HepG2 (cell line): ENCODE measurements around the gene CIAO2B. TPM values are rescaled to one million over a fixed set of nuclear protein-coding genes. Genes with fewer than 3 reads are reported as not detected.

Source experiments
- ATAC-seq: fragments of 200-7000 bp; cut with Tn5 transposase; 3 replicates; pipeline ENCODE4 v1.9.1; 2020; ENCODE audit warnings: mild to moderate bottlenecking, moderate library complexity
- BruUV-seq: library from RNA; stranded (reverse); fragments of 400-500 nt; replicated peaks from 2 replicates; lab custom pipeline; 2021; lab: Mats Ljungman, UMichigan
- CTCF ChIA-PET: fragments of 300-600 bp; formaldehyde crosslinking; extraction: SDS; loops from one replicate; lab custom pipeline; 2021; ENCODE audit warnings: low total read pairs, inconsistent platforms, low intra/inter-chr PET ratio; lab: Yijun Ruan, JAX
- POLR2A ChIA-PET: fragments of 350-600 bp; sonication (Branson Sonifier 250); formaldehyde crosslinking; loops from one replicate; lab custom pipeline; 2020; ENCODE audit warnings: antibody characterized with exemption, inconsistent platforms; lab: Yijun Ruan, JAX
- DNase-seq: peaks from one replicate; pipeline ENCODE4 v3.0.0-alpha.2; 2015; ENCODE audit warnings: low spot score
- FAIRE-seq: peaks from 3 replicates; lab custom pipeline; 2011; peaks lifted over from hg19 to GRCh38; lab: Jason Lieb, UNC
- H2AFZ ChIP-seq: one replicate; pipeline ENCODE4 v1.6.1; 2011; ENCODE audit warnings: low read length, inconsistent platforms
- H3K27ac ChIP-seq: fragments of 300-600 bp; 3 replicates; pipeline ENCODE4 v1.8.0; 2011; ENCODE audit warnings: mixed run types, mild to moderate bottlenecking, mixed read lengths, low read length, inconsistent platforms; ENCODE audit not compliant: insufficient read depth; ENCODE audit errors: extremely low read length
- H3K27me3 ChIP-seq, 2 experiments: fragments of 200-600 bp in 1 of 2; 2 replicates in 1 of 2; 3 replicates in 1 of 2; pipeline versions ENCODE4 v1.6.0 to v1.8.0; 2011; ENCODE audit warnings: low read length in 2 of 2, mild to moderate bottlenecking in 2 of 2, moderate library complexity in 2 of 2, inconsistent platforms in 1 of 2; ENCODE audit not compliant: insufficient read depth in 2 of 2, control insufficient read depth in 1 of 2
- H3K36me3 ChIP-seq, 2 experiments: fragments of 200-600 bp in 1 of 2; replicated peaks in 1 of 2; 2 replicates in 1 of 2; 3 replicates in 1 of 2; pipeline versions ENCODE4 v1.5.1 to v1.8.0; 2011; ENCODE audit warnings: low read length in 2 of 2, inconsistent platforms in 1 of 2; ENCODE audit not compliant: insufficient read depth in 2 of 2, control insufficient read depth in 1 of 2
- H3K4me1 ChIP-seq: 2 replicates; pipeline ENCODE4 v1.5.1; 2012; ENCODE audit warnings: low read length, inconsistent platforms; ENCODE audit not compliant: insufficient read depth
- H3K4me2 ChIP-seq: 2 replicates; pipeline ENCODE4 v1.6.0; 2011; ENCODE audit warnings: low read depth, low read length, inconsistent platforms
- H3K4me3 ChIP-seq, 3 experiments: fragments of 200-600 bp in 1 of 3; sonication (generic), shearing (Covaris generic) in 1 of 3; replicated peaks in 1 of 3; 2 replicates each; pipeline ENCODE4 v1.5.1; 2011 to 2016; ENCODE audit warnings: low read length in 3 of 3, inconsistent platforms in 2 of 3, low read depth in 2 of 3, mild to moderate bottlenecking in 2 of 3, control low read depth in 1 of 3, mixed read lengths in 1 of 3; ENCODE audit not compliant: insufficient read depth in 1 of 3
- H3K79me2 ChIP-seq: one replicate; pipeline ENCODE4 v1.6.1; 2011; ENCODE audit warnings: low read length, inconsistent platforms; ENCODE audit not compliant: insufficient read depth
- H3K9ac ChIP-seq: 2 replicates; pipeline ENCODE4 v1.6.0; 2011; ENCODE audit warnings: mild to moderate bottlenecking, low read depth, low read length, inconsistent platforms; ENCODE audit not compliant: insufficient read depth
- H3K9me3 ChIP-seq: 2 replicates; pipeline ENCODE4 v1.5.1; 2012; ENCODE audit warnings: mild to moderate bottlenecking, low read length
- H4K20me1 ChIP-seq: 2 replicates; pipeline ENCODE4 v1.6.0; 2011; ENCODE audit warnings: inconsistent platforms, mild to moderate bottlenecking, low read length, moderate library complexity; ENCODE audit not compliant: insufficient read depth
- BRCA1 ChIP-seq: sonication (generic); formaldehyde crosslinking; IDR thresholded peaks from 2 replicates; pipeline ENCODE4 v1.4.0; 2020; ENCODE audit warnings: missing genetic modification reagents
- CEBPG ChIP-seq: IDR thresholded peaks from 2 replicates; pipeline ENCODE4 v1.6.1; 2016
- CREB1 ChIP-seq, 2 experiments: fragments of 450-650 bp in 1 of 2; IDR thresholded peaks; 2 replicates each; pipeline ENCODE4 v1.6.1; 2016 to 2017; ENCODE audit warnings: control low read depth in 1 of 2, mild to moderate bottlenecking in 1 of 2, missing compliant biosample characterization in 1 of 2, missing genetic modification characterization in 1 of 2
- FOSL2 ChIP-seq: sonication (generic); formaldehyde crosslinking; IDR thresholded peaks from 2 replicates; pipeline ENCODE4 v1.4.0; 2020; ENCODE audit warnings: missing genetic modification reagents
- FOXK1 ChIP-seq: sonication (generic); formaldehyde crosslinking; IDR thresholded peaks from 2 replicates; pipeline ENCODE4 v1.4.0; 2020; ENCODE audit warnings: low read depth, missing genetic modification reagents, borderline replicate concordance
- HDAC2 ChIP-seq: sonication (generic); formaldehyde crosslinking; IDR thresholded peaks from 2 replicates; pipeline ENCODE4 v1.4.0; 2020; ENCODE audit warnings: missing genetic modification reagents
- NCOR1 ChIP-seq: fragments of 200-600 bp; sonication (generic); IDR thresholded peaks from 2 replicates; pipeline ENCODE4 v1.7.0; 2017; ENCODE audit warnings: antibody characterized with exemption, low read length, borderline replicate concordance
- NFE2 ChIP-seq: sonication (generic); formaldehyde crosslinking; IDR thresholded peaks from 2 replicates; pipeline ENCODE4 v1.4.0; 2020; ENCODE audit warnings: missing genetic modification reagents
- PHF20 ChIP-seq: sonication (generic); formaldehyde crosslinking; IDR thresholded peaks from 2 replicates; pipeline ENCODE4 v1.5.0; 2020; ENCODE audit warnings: mild to moderate bottlenecking, missing genetic modification reagents
- PTBP1 ChIP-seq: fragments of 200-400 bp; formaldehyde crosslinking; IDR thresholded peaks from 2 replicates; pipeline ENCODE4 v1.6.1; 2018; ENCODE audit warnings: low read length, low read depth; ENCODE audit not compliant: poor library complexity, severe bottlenecking
- SAP130 ChIP-seq: IDR thresholded peaks from 2 replicates; pipeline ENCODE4 v1.6.1; 2016; ENCODE audit warnings: low read depth
- SOX13 ChIP-seq, 3 experiments: fragments of 450-650 bp in 1 of 3; sonication (generic) in 1 of 3; formaldehyde crosslinking in 1 of 3; IDR thresholded peaks in 2 of 3; conservative IDR thresholded peaks in 1 of 3; 2 replicates each; pipeline versions ENCODE4 v1.5.0 to v1.6.1; 2016 to 2020; ENCODE audit warnings: antibody characterized with exemption in 1 of 3, mild to moderate bottlenecking in 1 of 3, missing compliant biosample characterization in 1 of 3, missing genetic modification reagents in 1 of 3, moderate library complexity in 1 of 3
- TEAD3 ChIP-seq: optimal IDR thresholded peaks from 2 replicates; pipeline ENCODE3; 2016; ENCODE audit warnings: borderline replicate concordance
- THYN1 ChIP-seq: sonication (generic); formaldehyde crosslinking; IDR thresholded peaks from 2 replicates; pipeline ENCODE4 v1.8.1; 2023; ENCODE audit warnings: low read depth, mild to moderate bottlenecking, moderate library complexity, missing genetic modification reagents, borderline replicate concordance
- ZNF136 ChIP-seq: sonication (generic); formaldehyde crosslinking; IDR thresholded peaks from 2 replicates; pipeline ENCODE4 v1.8.1; 2022; ENCODE audit warnings: low read depth, mild to moderate bottlenecking, moderate library complexity, missing genetic modification reagents
- ZNF317 ChIP-seq: sonication (generic); formaldehyde crosslinking; IDR thresholded peaks from 2 replicates; pipeline ENCODE4 v1.5.0; 2020; ENCODE audit warnings: mild to moderate bottlenecking, missing genetic modification reagents
- ZNF331 ChIP-seq: sonication (generic); formaldehyde crosslinking; IDR thresholded peaks from 2 replicates; pipeline ENCODE4 v1.4.0; 2020; ENCODE audit warnings: missing genetic modification reagents
- ZSCAN12 ChIP-seq: sonication (generic); formaldehyde crosslinking; IDR thresholded peaks from 2 replicates; pipeline ENCODE4 v1.9.0; 2021; ENCODE audit warnings: mild to moderate bottlenecking, missing genetic modification reagents
- WGBS: methylation state at CpG from one replicate; pipeline ENCODE4 v1.1.6; 2017; ENCODE audit warnings: low lambda C conversion rate; 5-methylcytosine and 5-hydroxymethylcytosine counted together
- in situ Hi-C: cut with HindIII; loops from 2 replicates; pipeline ENCODE4 v1.10.0; 2017; ENCODE audit warnings: low pct_unique_long_range_greater_than_20kb; ENCODE audit not compliant: extremely low pct_ligation_motif_present
- intact Hi-C: fragments of 100-400 bp; cut with micrococcal nuclease; formaldehyde crosslinking; loops from one replicate; pipeline ENCODE4 v1.10.0; 2022; ENCODE audit not compliant: unreplicated experiment
- polyA plus RNA-seq, 8 experiments: library from polyadenylated mRNA; depleted of rRNA in 3 of 8; stranded (reverse) in 7 of 8; unstranded in 1 of 8; fragments of >200 nt; fragmentation: Illumina TruSeq in 4 of 8; extraction: Trizol in 4 of 8; gene quantifications; 2 replicates each; pipeline versions ENCODE4 v1.2.1 to v1.2.3, GENCODE V29; 2011 to 2016; ENCODE audit warnings: low read depth in 4 of 8, missing spikeins in 1 of 8, mixed read lengths in 1 of 8; ENCODE audit not compliant: insufficient read depth in 1 of 8
- total RNA-seq, 5 experiments: library from RNA; depleted of rRNA; stranded (reverse); fragments of >200 nt; fragmentation: Illumina TruSeq; extraction: Trizol; gene quantifications; 2 replicates each; pipeline ENCODE4 v1.2.3, GENCODE V29; 2016; ENCODE audit warnings: low read depth in 1 of 5
- TF ChIP-seq, protein P1 (sequence below): sonication (generic); formaldehyde crosslinking; IDR thresholded peaks from 2 replicates; pipeline ENCODE4 v1.4.0; 2020; ENCODE audit warnings: missing genetic modification reagents
- TF ChIP-seq, protein P2 (sequence below): sonication (generic); formaldehyde crosslinking; IDR thresholded peaks from 2 replicates; pipeline ENCODE4 v1.4.0; 2020; ENCODE audit warnings: missing genetic modification reagents

Gene CIAO2B
- total and polyA plus RNA-seq, 2 of the 13 experiments (the other 11 are each of a cell fraction or from before 2014, with no cell fraction given): 157 to 293 TPM

DNA sequence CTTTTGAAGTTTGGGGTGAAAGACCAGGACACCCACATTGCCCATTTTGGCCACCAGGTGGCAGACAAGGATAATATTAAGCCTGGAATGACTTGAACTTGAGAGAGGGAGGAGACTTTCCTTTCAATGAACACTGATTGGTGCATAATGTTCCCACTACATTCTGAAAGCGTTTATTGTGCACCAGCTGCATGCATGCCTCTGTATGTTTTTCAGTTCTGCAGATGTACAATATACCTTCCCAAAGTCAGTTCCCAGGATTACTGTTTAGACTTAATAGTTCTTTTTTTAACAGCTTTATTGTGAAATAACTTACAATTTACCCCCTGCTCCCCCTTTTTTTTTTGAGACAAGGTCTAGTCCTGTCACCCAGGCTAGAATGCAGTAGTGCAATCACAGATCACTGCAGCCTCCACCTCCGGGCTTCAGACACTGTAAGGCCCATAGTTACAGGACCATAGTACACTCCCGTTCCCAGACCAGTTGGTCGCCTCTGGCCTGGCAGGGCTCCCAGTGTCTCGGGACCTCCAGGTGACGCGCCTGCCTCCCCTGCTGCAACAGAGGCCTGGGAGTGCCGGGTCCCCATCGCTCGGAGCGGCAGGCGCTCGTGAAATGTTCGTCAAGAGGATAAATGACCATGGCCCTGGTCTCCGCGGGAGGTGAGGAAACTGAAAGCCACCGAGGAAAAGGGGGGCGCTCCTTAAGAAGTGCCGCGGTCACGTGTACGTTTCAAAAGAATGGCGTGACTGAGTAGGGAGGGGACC, 13.3 kb upstream of the CIAO2B start:
- peaks cover 4 to 24% of the 10 kb centered on the region in 2 experiments; a peak in 4 of 5 replicates for H3K27me3 ChIP-seq
- H3K4me2 ChIP-seq: peak overlapping the region; percentile 75
- in situ Hi-C loops: no loop called here
- 0 out of 2 replicates have a peak, but pooled peaks cover 5% of the 10 kb centered on the region for H3K9me3 ChIP-seq
- intact Hi-C loops: loop anchor here (1.0 kb wide), 2 partner anchors 10 to 52 kb away; no protein-coding TSS in a partner anchor
- peaks cover 34% of the 10 kb centered on the region for H3K4me1 ChIP-seq
- no peak overlapping the region for H3K9ac ChIP-seq
- no TSS peak for BruUV-seq
- no peak overlapping the region for H2AFZ ChIP-seq
- DNase-seq (peak; percentile 89), FAIRE-seq (peak; percentile 96), ATAC-seq (peak; percentile 78)
- peak overlapping the region; percentile 35 to 64 (median 37); a peak in 5 of 6 replicates for H3K4me3 ChIP-seq
- ChIA-PET CTCF (interaction anchor here (0.9 to 2.1 kb wide), 4 partner anchors 12 to 238 kb away, joined by 3 to 17 read pairs (median 4); no protein-coding TSS in a partner anchor), POLR2A (no interaction called here)
- peaks cover 0 to 15% of the 10 kb centered on the region in 2 experiments; a peak in 3 of 5 replicates for H3K36me3 ChIP-seq
- H4K20me1 ChIP-seq: no peaks in the 10 kb centered on the region; the same call in 1 of the 2 replicates
- WGBS: 16% methylated on average over 22 of the region's 23 CpGs
- H3K79me2 ChIP-seq: no peaks in the 10 kb centered on the region
- no peak overlapping the region for H3K27ac ChIP-seq
- TF ChIP-seq, protein P1, sequence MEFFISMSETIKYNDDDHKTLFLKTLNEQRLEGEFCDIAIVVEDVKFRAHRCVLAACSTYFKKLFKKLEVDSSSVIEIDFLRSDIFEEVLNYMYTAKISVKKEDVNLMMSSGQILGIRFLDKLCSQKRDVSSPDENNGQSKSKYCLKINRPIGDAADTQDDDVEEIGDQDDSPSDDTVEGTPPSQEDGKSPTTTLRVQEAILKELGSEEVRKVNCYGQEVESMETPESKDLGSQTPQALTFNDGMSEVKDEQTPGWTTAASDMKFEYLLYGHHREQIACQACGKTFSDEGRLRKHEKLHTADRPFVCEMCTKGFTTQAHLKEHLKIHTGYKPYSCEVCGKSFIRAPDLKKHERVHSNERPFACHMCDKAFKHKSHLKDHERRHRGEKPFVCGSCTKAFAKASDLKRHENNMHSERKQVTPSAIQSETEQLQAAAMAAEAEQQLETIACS (CRISPR knock-in tag): peak; percentile 25; the same call in 1 of the 2 replicates
- TF ChIP-seq THYN1 (CRISPR knock-in tag): no peak
- no peak for TF ChIP-seq CREB1 (IDR thresholded peaks at IDR 0.05)
- 0 out of 2 replicates have a peak, but pooled peaks have one; percentile 30 for TF ChIP-seq CREB1 (CRISPR knock-in tag; IDR thresholded peaks at IDR 0.05)
- TF ChIP-seq PTBP1: no peak
- TF ChIP-seq BRCA1: 0 out of 2 replicates have a peak, but pooled peaks have one; percentile 27
- no peak for TF ChIP-seq ZNF317 (CRISPR knock-in tag)
- TF ChIP-seq TEAD3: peak; percentile 85
- no peak for TF ChIP-seq SOX13 (IDR thresholded peaks at IDR 0.05)
- TF ChIP-seq SOX13 (CRISPR knock-in tag; conservative IDR thresholded peaks at IDR 0.05 in 1 of 2, IDR thresholded peaks at IDR 0.05 in 1 of 2): peak in 1 of 2 experiments; percentile 28; a peak in 1 of 4 replicates
- no peak for TF ChIP-seq NFE2 (CRISPR knock-in tag)
- TF ChIP-seq FOXK1 (CRISPR knock-in tag): peak; percentile 36; the same call in 1 of the 2 replicates
- 0 out of 2 replicates have a peak, but pooled peaks have one; percentile 21 for TF ChIP-seq FOSL2 (CRISPR knock-in tag)
- peak; percentile 38; the same call in 1 of the 2 replicates for TF ChIP-seq SAP130
- TF ChIP-seq CEBPG (CRISPR knock-in tag): 0 out of 2 replicates have a peak, but pooled peaks have one; percentile 31
- peak; percentile 61; the same call in 1 of the 2 replicates for TF ChIP-seq NCOR1
- TF ChIP-seq ZNF331 (CRISPR knock-in tag): peak; percentile 59; the same call in 1 of the 2 replicates
- TF ChIP-seq, protein P2, sequence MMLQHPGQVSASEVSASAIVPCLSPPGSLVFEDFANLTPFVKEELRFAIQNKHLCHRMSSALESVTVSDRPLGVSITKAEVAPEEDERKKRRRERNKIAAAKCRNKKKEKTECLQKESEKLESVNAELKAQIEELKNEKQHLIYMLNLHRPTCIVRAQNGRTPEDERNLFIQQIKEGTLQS: no peak
- no peak for TF ChIP-seq PHF20 (CRISPR knock-in tag)
- peak; percentile 67; the same call in 1 of the 2 replicates for TF ChIP-seq ZNF136 (CRISPR knock-in tag)
- TF ChIP-seq HDAC2 (CRISPR knock-in tag): peak; percentile 49; the same call in 1 of the 2 replicates
- 0 out of 2 replicates have a peak, but pooled peaks have one; percentile 31 for TF ChIP-seq ZSCAN12 (CRISPR knock-in tag)
